GM12872 (cell line): ENCODE measurements around the gene ALG11.
A peak's percentile ranks its signal among the peaks of the same experiment; 100 is the strongest.

ENCODE experiments used
- TF ChIP-seq, protein P1 (sequence below): IDR thresholded peaks from 3 replicates; pipeline ENCODE4 v1.5.1; 2011; ENCODE audit warnings: low read depth, mild to moderate bottlenecking, low read length, moderate library complexity; ENCODE audit not compliant: insufficient read depth

Gene ALG11

DNA sequence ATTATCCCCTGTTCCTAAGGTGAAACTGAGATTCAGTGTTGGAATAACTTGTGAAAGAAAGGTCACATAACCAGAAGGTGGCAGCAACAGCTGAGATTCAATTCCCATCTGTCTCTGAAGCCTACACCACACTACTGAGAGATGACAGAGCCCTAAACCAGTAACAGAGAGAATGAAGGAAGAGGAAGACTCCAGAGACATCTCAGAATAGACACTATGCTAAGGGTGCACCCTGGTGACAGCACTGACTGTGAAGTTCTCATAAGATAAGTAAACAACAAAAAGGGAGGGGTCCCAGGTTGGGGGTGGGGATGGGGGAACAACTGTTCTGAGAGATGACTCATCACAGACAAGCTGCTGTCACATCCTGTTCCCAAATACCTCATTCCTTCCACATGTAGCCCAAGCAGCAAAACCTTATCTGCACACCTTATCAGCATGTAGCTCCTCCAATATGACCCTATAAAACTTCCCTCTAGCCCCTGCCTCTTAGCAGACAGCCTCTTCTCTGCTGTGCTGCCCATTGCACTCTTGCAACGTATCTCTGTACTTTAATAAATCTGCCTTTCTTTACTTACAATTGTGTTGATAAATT lies 58.8 kb downstream of the ALG11 start:
- TF ChIP-seq, protein P1, sequence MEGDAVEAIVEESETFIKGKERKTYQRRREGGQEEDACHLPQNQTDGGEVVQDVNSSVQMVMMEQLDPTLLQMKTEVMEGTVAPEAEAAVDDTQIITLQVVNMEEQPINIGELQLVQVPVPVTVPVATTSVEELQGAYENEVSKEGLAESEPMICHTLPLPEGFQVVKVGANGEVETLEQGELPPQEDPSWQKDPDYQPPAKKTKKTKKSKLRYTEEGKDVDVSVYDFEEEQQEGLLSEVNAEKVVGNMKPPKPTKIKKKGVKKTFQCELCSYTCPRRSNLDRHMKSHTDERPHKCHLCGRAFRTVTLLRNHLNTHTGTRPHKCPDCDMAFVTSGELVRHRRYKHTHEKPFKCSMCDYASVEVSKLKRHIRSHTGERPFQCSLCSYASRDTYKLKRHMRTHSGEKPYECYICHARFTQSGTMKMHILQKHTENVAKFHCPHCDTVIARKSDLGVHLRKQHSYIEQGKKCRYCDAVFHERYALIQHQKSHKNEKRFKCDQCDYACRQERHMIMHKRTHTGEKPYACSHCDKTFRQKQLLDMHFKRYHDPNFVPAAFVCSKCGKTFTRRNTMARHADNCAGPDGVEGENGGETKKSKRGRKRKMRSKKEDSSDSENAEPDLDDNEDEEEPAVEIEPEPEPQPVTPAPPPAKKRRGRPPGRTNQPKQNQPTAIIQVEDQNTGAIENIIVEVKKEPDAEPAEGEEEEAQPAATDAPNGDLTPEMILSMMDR = 0 out of 3 replicates have a peak, but pooled peaks have one; percentile 15
